ENCODE results near the gene BRSK2.

BRSK2 gene

GRCh38 chr11:1439341-1439740, 49.6 kb downstream of the BRSK2 start (continued):
- TF ChIP-seq TSHZ1 (tag by site-specific recombination; IDR thresholded peaks at IDR 0.05; ENCODE audit: borderline replicate concordance) (no peak), ZNF175 (tag by site-specific recombination; IDR thresholded peaks at IDR 0.05) (no peak)

- Histone ChIP-seq H3K9me3 (ENCODE audit: control insufficient read depth, insufficient read depth, low read depth, low read length) (no peaks in the 10 kb centered on the region), H3K27ac (ENCODE audit: extremely low read depth, low read depth, low read length) (no peak overlapping the region), H3K4me1 (ENCODE audit: control insufficient read depth, insufficient read depth, low read length) (no peaks in the 10 kb centered on the region), H3K36me3 (ENCODE audit: control insufficient read depth in 2 of 2, insufficient read depth in 1 of 2, low read length in 2 of 2) (peaks cover 0 to 36% of the 10 kb centered on the region in 2 experiments; a peak in 1 of 3 replicates), H3K4me3 (ENCODE audit: low read depth, low read length) (no peak overlapping the region)
- no peak for TF ChIP-seq ZNF558 (tag by site-specific recombination; IDR thresholded peaks at IDR 0.05)
- no peak for TF ChIP-seq SP2 (tag by site-specific recombination; IDR thresholded peaks at IDR 0.05)
- no peak for TF ChIP-seq ZNF140 (tag by site-specific recombination; IDR thresholded peaks at IDR 0.05)
- no peak for TF ChIP-seq ZNF626 (tag by site-specific recombination; IDR thresholded peaks at IDR 0.05)
- no peak for TF ChIP-seq ZNF18 (tag by site-specific recombination; IDR thresholded peaks at IDR 0.05)
- no peak for TF ChIP-seq YY2 (tag by site-specific recombination; IDR thresholded peaks at IDR 0.05)
- TF ChIP-seq ZBTB6 (tag by site-specific recombination; IDR thresholded peaks at IDR 0.05): no peak
- no peak for TF ChIP-seq ZNF324 (tag by site-specific recombination; IDR thresholded peaks at IDR 0.05)
- TF ChIP-seq ZNF530 (tag by site-specific recombination; IDR thresholded peaks at IDR 0.05; ENCODE audit: low read depth): no peak
- TF ChIP-seq ZBTB8A (tag by site-specific recombination; IDR thresholded peaks at IDR 0.05): no peak
- no peak for TF ChIP-seq ZNF629 (tag by site-specific recombination; IDR thresholded peaks at IDR 0.05)
- TF ChIP-seq ZNF449 (tag by site-specific recombination; IDR thresholded peaks at IDR 0.05): no peak
- TF ChIP-seq OVOL3 (tag by site-specific recombination; IDR thresholded peaks at IDR 0.05): no peak
- no peak for TF ChIP-seq ZNF133 (tag by site-specific recombination; IDR thresholded peaks at IDR 0.05)
- no peak for TF ChIP-seq ZNF560 (tag by site-specific recombination; IDR thresholded peaks at IDR 0.05; ENCODE audit: borderline replicate concordance)
- TF ChIP-seq PRDM1 (tag by site-specific recombination; IDR thresholded peaks at IDR 0.05): no peak
- ChIA-PET CTCF (no interaction called here), POLR2A (no interaction called here)
Observed at GRCh38 chr11:1440066-1440465, 50.3 kb downstream of the BRSK2 start.

Measured in HEK293 (cell line).